ENCODE data around the gene PRAMEF15. TPM values are rescaled to one million over a fixed set of nuclear protein-coding genes. Genes with fewer than 3 reads are reported as not detected.
"Not testable (repeated sequence)": the region's sequence is repeated elsewhere in the genome, so short reads cannot be mapped to it uniquely, and the experiment has no call there.

Gene PRAMEF15
- total RNA-seq (2014; rRNA removed) (not detected in 2 replicates), Bru-seq, nascent RNA (not detected), BruChase-seq, experiment 1, labeled RNA remaining after a 6-hour chase (not detected), BruChase-seq, experiment 2, labeled RNA remaining after a 2-hour chase (not detected)
- long read RNA-seq = 0 reads

DNA sequence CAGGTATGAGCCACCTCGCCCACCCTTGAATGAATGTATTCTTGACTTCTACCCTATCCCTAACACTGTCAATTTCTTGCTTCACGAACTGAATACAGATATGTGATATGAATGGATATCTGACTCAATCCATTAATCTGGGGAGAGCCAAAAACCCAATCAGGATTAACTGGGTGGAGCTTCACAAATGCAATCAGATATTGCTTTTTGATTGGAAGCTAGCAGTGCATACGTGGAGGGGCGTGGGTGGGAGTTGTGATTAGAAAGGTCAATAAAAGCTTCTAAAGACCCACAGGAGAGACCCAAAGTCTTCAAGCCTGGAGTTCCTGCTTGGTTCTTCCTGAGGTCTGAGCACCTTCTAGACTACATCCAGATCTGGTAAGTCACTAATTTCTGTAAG is at the start of gene PRAMEF15:
Gene PRAMEF15, plus strand, starts transcription at position 301 of the 400 bp plus-strand sequence. CDS start 2,827 bp downstream, outside the sequence.
- BruUV-seq (replicated peaks); H3K9ac ChIP-seq (ENCODE audit: low read length); H3K9me2 ChIP-seq (replicated peaks; ENCODE audit: low read length); H3K27me3 ChIP-seq (ENCODE audit: low read length); CTCF ChIA-PET; H3K4me2 ChIP-seq (ENCODE audit: low read length); H3K36me3 ChIP-seq (ENCODE audit: low read depth, low read length); H4K20me1 ChIP-seq (ENCODE audit: low read length); intact Hi-C loops (cut with micrococcal nuclease); H3K79me2 ChIP-seq (ENCODE audit: low read length); ATAC-seq; H3K4me3 ChIP-seq (ENCODE audit: low read length); H2AFZ ChIP-seq (ENCODE audit: low read length); H3K9me3 ChIP-seq (ENCODE audit: low read length); POLR2A ChIA-PET (ENCODE audit: unreplicated experiment); DNase-seq; H3F3A ChIP-seq (ENCODE audit: low read length, unreplicated experiment); H3K4me1 ChIP-seq (ENCODE audit: insufficient read depth, low read length); H3K27ac ChIP-seq (ENCODE audit: low read length): not testable (repeated sequence)

- intact Hi-C loops (cut with micrococcal nuclease); H2AFZ ChIP-seq (ENCODE audit: low read length); H3K27ac ChIP-seq (ENCODE audit: low read length); CTCF ChIA-PET; H3K9me3 ChIP-seq (ENCODE audit: low read length); H3K9me2 ChIP-seq (replicated peaks; ENCODE audit: low read length); DNase-seq; H4K20me1 ChIP-seq (ENCODE audit: low read length); BruUV-seq (replicated peaks); H3K9ac ChIP-seq (ENCODE audit: low read length); H3K4me2 ChIP-seq (ENCODE audit: low read length); POLR2A ChIA-PET (ENCODE audit: unreplicated experiment); H3F3A ChIP-seq (ENCODE audit: low read length, unreplicated experiment); H3K4me1 ChIP-seq (ENCODE audit: insufficient read depth, low read length); H3K4me3 ChIP-seq (ENCODE audit: low read length); H3K79me2 ChIP-seq (ENCODE audit: low read length); H3K27me3 ChIP-seq (ENCODE audit: low read length); H3K36me3 ChIP-seq (ENCODE audit: low read depth, low read length): not testable (repeated sequence)
- peak; percentile 33; the same call in 1 of the 2 replicates for ATAC-seq
Observed at GRCh38 chr1:13277016-13277415, 38.4 kb upstream of the PRAMEF15 start.

GRCh38 chr1:13279617-13280016 is 35.8 kb upstream of the PRAMEF15 start:
- peak; percentile 35; the same call in 1 of the 2 replicates for ATAC-seq

DNA sequence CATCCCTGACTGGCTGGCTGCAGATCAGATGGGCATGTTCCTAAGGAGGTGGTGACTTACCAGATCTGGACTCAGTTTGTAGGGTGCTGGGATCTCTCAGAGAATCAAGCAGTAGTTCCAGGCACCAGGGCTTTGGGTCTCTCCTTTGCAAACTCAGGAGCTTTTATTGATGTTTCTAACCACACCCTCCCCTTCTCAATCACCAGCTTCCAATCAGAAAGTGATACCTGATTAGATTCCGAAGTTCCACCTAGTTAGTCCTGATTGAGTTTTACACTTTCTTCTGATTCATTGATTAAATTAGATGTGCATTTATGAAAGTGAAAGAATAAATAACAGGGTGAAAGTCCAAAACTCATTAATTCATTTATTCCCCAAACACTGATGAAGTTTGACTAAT is 30.3 kb upstream of the PRAMEF15 start, which contains the start of gene PRAMEF8:
Gene PRAMEF8, minus strand, starts transcription at position 101 of the 400 bp plus-strand sequence. CDS start 1,046 bp downstream, outside the sequence.
- ATAC-seq; H3K9me2 ChIP-seq (replicated peaks; ENCODE audit: low read length); CTCF ChIA-PET; H3K79me2 ChIP-seq (ENCODE audit: low read length); H2AFZ ChIP-seq (ENCODE audit: low read length); intact Hi-C loops (cut with micrococcal nuclease); H3K9me3 ChIP-seq (ENCODE audit: low read length); H3K4me1 ChIP-seq (ENCODE audit: insufficient read depth, low read length); H3F3A ChIP-seq (ENCODE audit: low read length, unreplicated experiment); H3K4me3 ChIP-seq (ENCODE audit: low read length); H3K4me2 ChIP-seq (ENCODE audit: low read length); POLR2A ChIA-PET (ENCODE audit: unreplicated experiment); H4K20me1 ChIP-seq (ENCODE audit: low read length); H3K27ac ChIP-seq (ENCODE audit: low read length); BruUV-seq (replicated peaks); H3K9ac ChIP-seq (ENCODE audit: low read length); DNase-seq; H3K27me3 ChIP-seq (ENCODE audit: low read length); H3K36me3 ChIP-seq (ENCODE audit: low read depth, low read length): not testable (repeated sequence)

More at GRCh38 chr1:13279617-13280016, 35.8 kb upstream of the PRAMEF15 start:
- H3F3A ChIP-seq (ENCODE audit: low read length, unreplicated experiment); POLR2A ChIA-PET (ENCODE audit: unreplicated experiment); H3K4me2 ChIP-seq (ENCODE audit: low read length); H3K27ac ChIP-seq (ENCODE audit: low read length); H3K9me2 ChIP-seq (replicated peaks; ENCODE audit: low read length); intact Hi-C loops (cut with micrococcal nuclease); CTCF ChIA-PET; H3K79me2 ChIP-seq (ENCODE audit: low read length); H2AFZ ChIP-seq (ENCODE audit: low read length); H3K9ac ChIP-seq (ENCODE audit: low read length); H3K4me1 ChIP-seq (ENCODE audit: insufficient read depth, low read length); H3K27me3 ChIP-seq (ENCODE audit: low read length); H3K9me3 ChIP-seq (ENCODE audit: low read length); H3K4me3 ChIP-seq (ENCODE audit: low read length); H3K36me3 ChIP-seq (ENCODE audit: low read depth, low read length); BruUV-seq (replicated peaks); H4K20me1 ChIP-seq (ENCODE audit: low read length): not testable (repeated sequence)
- DNase-seq = peak; percentile 2

- CTCF ChIA-PET; H3K79me2 ChIP-seq (ENCODE audit: low read length); BruUV-seq (replicated peaks); POLR2A ChIA-PET (ENCODE audit: unreplicated experiment); H3K36me3 ChIP-seq (ENCODE audit: low read depth, low read length); H3F3A ChIP-seq (ENCODE audit: low read length, unreplicated experiment); H2AFZ ChIP-seq (ENCODE audit: low read length); H4K20me1 ChIP-seq (ENCODE audit: low read length); H3K9me3 ChIP-seq (ENCODE audit: low read length); H3K9me2 ChIP-seq (replicated peaks; ENCODE audit: low read length); H3K4me1 ChIP-seq (ENCODE audit: insufficient read depth, low read length); ATAC-seq; H3K9ac ChIP-seq (ENCODE audit: low read length); H3K27me3 ChIP-seq (ENCODE audit: low read length); intact Hi-C loops (cut with micrococcal nuclease); DNase-seq; H3K27ac ChIP-seq (ENCODE audit: low read length); H3K4me3 ChIP-seq (ENCODE audit: low read length); H3K4me2 ChIP-seq (ENCODE audit: low read length): not testable (repeated sequence)
Observed at GRCh38 chr1:13289030-13289429, 26.4 kb upstream of the PRAMEF15 start.

DNA sequence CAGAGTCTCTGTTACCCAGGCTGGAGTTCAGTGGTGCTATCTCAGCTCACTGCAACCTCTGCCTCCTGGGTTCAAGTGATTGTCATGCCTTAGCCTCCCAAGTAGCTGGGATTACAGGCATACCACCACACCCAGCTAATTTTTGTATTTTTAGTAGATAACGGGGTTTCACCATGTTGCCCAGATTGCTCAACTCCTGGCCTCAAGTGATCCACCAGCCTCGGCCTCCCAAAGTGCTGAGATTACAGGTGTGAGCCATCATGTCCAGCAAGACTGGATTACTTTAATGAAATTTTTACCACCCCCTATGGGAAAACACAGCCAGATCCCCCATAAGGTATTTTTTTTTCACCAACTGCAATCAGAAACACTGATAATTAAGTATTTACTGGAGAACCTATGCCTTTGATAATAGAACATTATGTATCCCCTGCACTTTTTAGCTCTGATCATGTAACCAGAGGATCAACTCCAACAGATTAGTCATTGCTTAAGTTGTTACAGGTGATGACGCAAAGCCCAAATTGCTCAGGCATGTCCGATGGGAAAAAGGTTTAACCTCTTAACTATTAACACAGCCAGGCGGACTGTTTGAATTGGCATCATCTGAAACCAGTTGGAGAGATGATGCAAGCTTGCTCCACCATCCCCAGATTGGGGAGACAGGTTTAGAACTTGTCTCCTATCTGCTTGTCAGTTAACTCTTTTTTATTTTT is 18.0 kb upstream of the PRAMEF15 start:
- H3K27ac ChIP-seq (ENCODE audit: low read length); BruUV-seq (replicated peaks); H3K9me3 ChIP-seq (ENCODE audit: low read length); intact Hi-C loops (cut with micrococcal nuclease); H4K20me1 ChIP-seq (ENCODE audit: low read length); ATAC-seq; H3F3A ChIP-seq (ENCODE audit: low read length, unreplicated experiment); H3K27me3 ChIP-seq (ENCODE audit: low read length); H3K9me2 ChIP-seq (replicated peaks; ENCODE audit: low read length); DNase-seq; H3K4me1 ChIP-seq (ENCODE audit: insufficient read depth, low read length); CTCF ChIA-PET; H3K36me3 ChIP-seq (ENCODE audit: low read depth, low read length); H2AFZ ChIP-seq (ENCODE audit: low read length); H3K79me2 ChIP-seq (ENCODE audit: low read length); H3K9ac ChIP-seq (ENCODE audit: low read length); H3K4me2 ChIP-seq (ENCODE audit: low read length); POLR2A ChIA-PET (ENCODE audit: unreplicated experiment); H3K4me3 ChIP-seq (ENCODE audit: low read length): not testable (repeated sequence)
